OCI-LY1 (cell line): ENCODE results near the gene CAPN6.

Experiments
- H2AFZ ChIP-seq: fragments of 200-600 bp; sonication (generic), shearing (Covaris generic); 2 replicates; pipeline ENCODE4 v1.6.0; 2014; ENCODE audit warnings: antibody characterized with exemption, mild to moderate bottlenecking, low read length
- H3F3A ChIP-seq: fragments of 200-600 bp; sonication (generic), shearing (Covaris generic); 2 replicates; pipeline ENCODE4 v1.6.0; 2014; ENCODE audit warnings: mild to moderate bottlenecking, antibody characterized with exemption, low read length, moderate library complexity; ENCODE audit not compliant: insufficient read depth
- H3K27ac ChIP-seq: fragments of 200-600 bp; sonication (generic); 2 replicates; pipeline ENCODE4 v1.5.1; 2014; ENCODE audit warnings: low read length, mixed run types, mild to moderate bottlenecking, low read depth; ENCODE audit not compliant: poor library complexity, severe bottlenecking
- H3K27me3 ChIP-seq: fragments of 200-600 bp; sonication (generic); 2 replicates; pipeline ENCODE4 v1.6.0; 2014; ENCODE audit warnings: antibody characterized with exemption, mild to moderate bottlenecking, low read length, moderate library complexity; ENCODE audit not compliant: insufficient read depth
- H3K36me3 ChIP-seq: fragments of 200-600 bp; sonication (generic); 2 replicates; pipeline ENCODE4 v1.6.1; 2014; ENCODE audit warnings: mild to moderate bottlenecking, antibody characterized with exemption, low read length, moderate library complexity, mixed read lengths; ENCODE audit not compliant: insufficient read depth
- H3K4me1 ChIP-seq: fragments of 200-600 bp; sonication (generic); 2 replicates; pipeline ENCODE4 v1.5.1; 2014; ENCODE audit warnings: mild to moderate bottlenecking, low read length, moderate library complexity; ENCODE audit not compliant: insufficient read depth, severe bottlenecking
- H3K4me2 ChIP-seq: fragments of 200-600 bp; sonication (generic), shearing (Covaris generic); 2 replicates; pipeline ENCODE4 v1.6.1; 2014; ENCODE audit warnings: low read length
- H3K4me3 ChIP-seq: fragments of 200-600 bp; sonication (generic); 2 replicates; pipeline ENCODE4 v1.5.1; 2014; ENCODE audit warnings: low read length, low read depth, mild to moderate bottlenecking, mixed read lengths; ENCODE audit not compliant: poor library complexity, severe bottlenecking
- H3K79me2 ChIP-seq: fragments of 200-600 bp; shearing (Covaris generic); 2 replicates; pipeline ENCODE4 v1.6.1; 2016; ENCODE audit warnings: mixed run types, low read length, mixed read lengths; ENCODE audit not compliant: insufficient read depth
- H3K9ac ChIP-seq: fragments of 200-600 bp; sonication (generic), shearing (Covaris generic); 2 replicates; pipeline ENCODE4 v1.6.1; 2014; ENCODE audit warnings: mild to moderate bottlenecking, low read length, mixed read lengths
- H3K9me2 ChIP-seq: fragments of 200-600 bp; sonication (generic), shearing (Covaris generic); 2 replicates; pipeline ENCODE4 v1.6.1; 2014; ENCODE audit warnings: low read depth, mild to moderate bottlenecking, low read length, mixed read lengths
- H3K9me3 ChIP-seq: fragments of 200-600 bp; shearing (Covaris generic); 2 replicates; pipeline ENCODE4 v1.6.1; 2014; ENCODE audit warnings: low read length, mixed read lengths
- H4K20me1 ChIP-seq: fragments of 200-600 bp; sonication (generic), shearing (Covaris generic); 2 replicates; pipeline ENCODE4 v1.6.0; 2016; ENCODE audit warnings: mild to moderate bottlenecking, low read length; ENCODE audit not compliant: insufficient read depth
- EZH2 ChIP-seq: fragments of 200-600 bp; sonication (generic), shearing (Covaris generic); IDR thresholded peaks from 2 replicates; pipeline ENCODE4 v1.8.0; 2017; ENCODE audit warnings: borderline replicate concordance, mixed run types, mild to moderate bottlenecking, antibody characterized with exemption, low read length, moderate library complexity, mixed read lengths
- TF ChIP-seq, protein P1 (sequence below): fragments of 200-600 bp; sonication (generic), shearing (Covaris generic); IDR thresholded peaks from 2 replicates; pipeline ENCODE4 v1.5.1; 2017; ENCODE audit warnings: mild to moderate bottlenecking, antibody characterized with exemption, low read length, moderate library complexity, mixed read lengths

The CAPN6 gene

DNA sequence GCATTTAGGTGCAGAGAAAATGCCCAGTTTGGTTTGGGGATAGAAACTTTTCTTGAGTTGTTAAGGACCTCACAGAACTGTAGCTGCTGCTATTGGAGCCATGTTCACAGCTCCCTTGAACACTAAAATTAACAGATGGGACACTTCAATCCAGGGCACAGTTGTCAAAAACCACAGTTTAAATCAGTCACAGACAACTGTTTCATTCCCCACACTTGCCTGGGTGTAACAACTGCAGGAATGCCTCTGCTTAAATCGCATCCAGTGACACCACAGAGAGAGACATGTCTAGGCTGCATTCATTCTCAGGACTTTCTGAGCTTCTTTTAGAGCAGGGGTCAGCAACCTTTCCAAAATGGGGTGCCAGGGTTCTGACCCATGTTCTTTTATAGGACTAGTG, 12.7 kb upstream of the CAPN6 start:
- H3K27ac ChIP-seq = no peak overlapping the region
- no peaks in the 10 kb centered on the region for H3F3A ChIP-seq
- H3K4me2 ChIP-seq = no peak overlapping the region
- no peak overlapping the region for H3K9ac ChIP-seq
- no peaks in the 10 kb centered on the region for H3K27me3 ChIP-seq
- no peaks in the 10 kb centered on the region for H3K36me3 ChIP-seq
- H3K4me3 ChIP-seq = no peak overlapping the region
- no peaks in the 10 kb centered on the region for H4K20me1 ChIP-seq
- H3K9me3 ChIP-seq = no peaks in the 10 kb centered on the region
- no peaks in the 10 kb centered on the region for H3K79me2 ChIP-seq
- no peaks in the 10 kb centered on the region for H3K4me1 ChIP-seq
- TF ChIP-seq, protein P1, sequence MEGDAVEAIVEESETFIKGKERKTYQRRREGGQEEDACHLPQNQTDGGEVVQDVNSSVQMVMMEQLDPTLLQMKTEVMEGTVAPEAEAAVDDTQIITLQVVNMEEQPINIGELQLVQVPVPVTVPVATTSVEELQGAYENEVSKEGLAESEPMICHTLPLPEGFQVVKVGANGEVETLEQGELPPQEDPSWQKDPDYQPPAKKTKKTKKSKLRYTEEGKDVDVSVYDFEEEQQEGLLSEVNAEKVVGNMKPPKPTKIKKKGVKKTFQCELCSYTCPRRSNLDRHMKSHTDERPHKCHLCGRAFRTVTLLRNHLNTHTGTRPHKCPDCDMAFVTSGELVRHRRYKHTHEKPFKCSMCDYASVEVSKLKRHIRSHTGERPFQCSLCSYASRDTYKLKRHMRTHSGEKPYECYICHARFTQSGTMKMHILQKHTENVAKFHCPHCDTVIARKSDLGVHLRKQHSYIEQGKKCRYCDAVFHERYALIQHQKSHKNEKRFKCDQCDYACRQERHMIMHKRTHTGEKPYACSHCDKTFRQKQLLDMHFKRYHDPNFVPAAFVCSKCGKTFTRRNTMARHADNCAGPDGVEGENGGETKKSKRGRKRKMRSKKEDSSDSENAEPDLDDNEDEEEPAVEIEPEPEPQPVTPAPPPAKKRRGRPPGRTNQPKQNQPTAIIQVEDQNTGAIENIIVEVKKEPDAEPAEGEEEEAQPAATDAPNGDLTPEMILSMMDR = no peak
- TF ChIP-seq EZH2 = no peak
- no peak overlapping the region for H2AFZ ChIP-seq
- H3K9me2 ChIP-seq = no peaks in the 10 kb centered on the region

DNA sequence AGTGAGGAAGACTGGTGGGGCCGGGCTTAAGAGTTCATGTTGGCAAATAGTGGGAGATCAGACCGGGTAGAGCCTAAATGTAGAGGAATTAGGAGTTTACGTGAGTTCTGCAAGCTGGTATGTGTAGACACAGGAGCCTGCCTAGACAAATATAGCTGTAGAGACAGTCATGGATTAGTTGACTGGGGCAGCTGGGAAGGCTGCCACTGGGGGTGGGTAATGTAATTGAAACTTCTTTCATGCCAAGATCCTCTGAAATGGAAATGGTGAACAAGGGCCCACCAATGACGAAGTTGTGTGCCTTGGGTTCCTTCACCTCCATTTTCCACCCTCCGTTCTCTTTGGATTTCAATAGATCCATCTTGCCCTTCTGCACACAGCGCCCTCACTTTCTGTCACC, 11.9 kb upstream of the CAPN6 start:
- no peaks in the 10 kb centered on the region for H3K36me3 ChIP-seq
- no peaks in the 10 kb centered on the region for H3K79me2 ChIP-seq
- no peaks in the 10 kb centered on the region for H3F3A ChIP-seq
- H3K9me2 ChIP-seq = no peaks in the 10 kb centered on the region
- TF ChIP-seq EZH2 = no peak
- TF ChIP-seq, protein P1 = no peak
- no peak overlapping the region for H3K9ac ChIP-seq
- H4K20me1 ChIP-seq = no peaks in the 10 kb centered on the region
- H2AFZ ChIP-seq = no peak overlapping the region
- H3K27me3 ChIP-seq = no peaks in the 10 kb centered on the region
- H3K4me3 ChIP-seq = no peak overlapping the region
- no peak overlapping the region for H3K27ac ChIP-seq
- H3K4me1 ChIP-seq = no peaks in the 10 kb centered on the region
- no peaks in the 10 kb centered on the region for H3K9me3 ChIP-seq
- no peak overlapping the region for H3K4me2 ChIP-seq

DNA sequence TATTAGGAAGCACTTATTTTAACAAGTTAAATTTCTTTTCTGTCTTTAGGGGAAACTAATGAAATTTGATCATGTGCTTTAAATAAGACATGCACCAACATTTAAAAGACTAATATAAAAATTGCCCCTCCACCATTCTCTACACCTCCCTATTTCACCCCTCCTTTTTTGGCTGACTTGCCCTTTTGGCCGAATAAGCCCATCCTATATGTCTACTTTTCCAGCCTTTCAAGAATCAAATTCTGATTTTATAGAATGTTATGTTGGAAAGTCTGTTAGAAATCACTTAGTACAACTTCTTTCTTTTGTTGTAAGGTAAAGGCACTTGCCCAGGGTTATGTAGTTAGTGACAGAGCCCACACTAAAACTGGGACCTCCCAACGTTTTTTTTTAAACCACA, 1.8 kb downstream of the CAPN6 start:
- Histone ChIP-seq H3K4me3 (no peak overlapping the region), H2AFZ (no peak overlapping the region), H3K27me3 (no peaks in the 10 kb centered on the region), H3K36me3 (no peaks in the 10 kb centered on the region), H3K79me2 (no peaks in the 10 kb centered on the region), H3K4me1 (no peaks in the 10 kb centered on the region), H3K27ac (no peak overlapping the region), H4K20me1 (no peaks in the 10 kb centered on the region), H3K9ac (no peak overlapping the region), H3K4me2 (no peak overlapping the region), H3F3A (no peaks in the 10 kb centered on the region), H3K9me3 (no peaks in the 10 kb centered on the region), H3K9me2 (no peaks in the 10 kb centered on the region)
- no peak for TF ChIP-seq EZH2
- TF ChIP-seq, protein P1 = no peak
